ENCODE measurements around the gene CDYL2.

CDYL2 gene

GRCh38 chr16:80705596-80705995 is 98.8 kb downstream of the CDYL2 start:
- DNase-seq (no peak), ATAC-seq (no peak)

DNA sequence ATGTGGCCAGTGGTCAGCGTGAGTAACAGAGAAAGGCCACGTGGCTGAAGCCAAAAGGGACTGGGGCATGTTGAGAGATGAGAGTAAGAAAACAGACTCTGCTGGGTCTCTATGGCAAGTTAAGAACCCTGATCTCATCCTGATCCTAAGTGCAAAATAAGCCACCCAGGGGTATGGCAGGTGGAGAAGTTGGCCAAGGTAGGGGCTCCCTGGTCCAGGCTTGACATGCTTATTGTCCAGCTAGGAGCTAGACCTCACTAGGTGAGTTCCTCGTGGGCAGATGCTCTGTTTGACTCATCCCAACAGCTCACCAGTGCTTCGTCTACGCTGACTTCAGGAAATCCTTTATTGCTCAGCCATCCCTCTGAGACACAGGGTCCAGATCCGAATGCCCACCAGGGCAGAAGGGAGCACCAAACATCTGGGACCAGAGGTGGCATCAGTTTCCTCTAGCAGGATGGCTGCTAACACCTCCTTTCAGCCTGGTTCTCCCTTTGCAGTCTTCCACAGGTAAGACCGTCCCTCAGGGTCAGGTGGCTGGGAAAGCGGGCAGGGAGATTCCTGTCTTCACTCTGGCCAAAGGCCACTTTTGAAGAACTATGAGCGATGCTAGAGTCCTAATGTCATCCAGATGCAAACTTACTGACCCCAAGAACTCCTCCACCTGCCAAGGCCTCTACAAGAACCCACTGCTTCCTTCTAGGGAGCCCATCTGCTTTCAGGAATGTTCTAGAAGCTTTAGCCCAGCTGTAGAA is 99.5 kb downstream of the CDYL2 start:
- DNase-seq = no peak
- no peak for ATAC-seq

GRCh38 chr16:80703131-80704071 is 101.0 kb downstream of the CDYL2 start:
- ATAC-seq = no peak
- DNase-seq = no peak

GRCh38 chr16:80702696-80703095 is 101.7 kb downstream of the CDYL2 start:
- ATAC-seq (no peak), DNase-seq (no peak)

GRCh38 chr16:80700558-80700957 is 103.8 kb downstream of the CDYL2 start:
- ATAC-seq (peak; percentile 23), DNase-seq (no peak)

- no peak for DNase-seq
- ATAC-seq = no peak
Measured at GRCh38 chr16:80695020-80695419, 109.4 kb downstream of the CDYL2 start.

DNA sequence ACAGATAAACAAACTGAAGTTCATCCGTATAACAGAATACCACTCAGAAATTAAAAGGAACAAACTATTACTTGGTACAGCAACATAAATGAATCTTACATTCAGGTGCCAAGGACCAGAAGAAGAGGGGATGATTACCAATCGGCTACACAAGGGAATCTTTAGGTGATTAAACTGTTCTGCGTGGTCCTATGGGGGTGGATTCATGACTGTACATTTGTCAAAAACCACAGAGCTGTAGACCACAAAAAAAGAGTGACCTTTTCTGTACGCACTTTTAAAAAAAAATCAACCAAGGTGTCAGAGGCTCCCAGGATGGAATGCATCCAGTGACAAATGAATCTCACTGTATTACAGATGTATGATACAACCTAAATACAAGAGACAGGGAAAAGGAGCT is 110.8 kb downstream of the CDYL2 start:
- DNase-seq (peak; percentile 35), ATAC-seq (peak; percentile 84)

GRCh38 chr16:80692270-80692669 is 112.1 kb downstream of the CDYL2 start:
- ATAC-seq (no peak), DNase-seq (no peak)

DNA sequence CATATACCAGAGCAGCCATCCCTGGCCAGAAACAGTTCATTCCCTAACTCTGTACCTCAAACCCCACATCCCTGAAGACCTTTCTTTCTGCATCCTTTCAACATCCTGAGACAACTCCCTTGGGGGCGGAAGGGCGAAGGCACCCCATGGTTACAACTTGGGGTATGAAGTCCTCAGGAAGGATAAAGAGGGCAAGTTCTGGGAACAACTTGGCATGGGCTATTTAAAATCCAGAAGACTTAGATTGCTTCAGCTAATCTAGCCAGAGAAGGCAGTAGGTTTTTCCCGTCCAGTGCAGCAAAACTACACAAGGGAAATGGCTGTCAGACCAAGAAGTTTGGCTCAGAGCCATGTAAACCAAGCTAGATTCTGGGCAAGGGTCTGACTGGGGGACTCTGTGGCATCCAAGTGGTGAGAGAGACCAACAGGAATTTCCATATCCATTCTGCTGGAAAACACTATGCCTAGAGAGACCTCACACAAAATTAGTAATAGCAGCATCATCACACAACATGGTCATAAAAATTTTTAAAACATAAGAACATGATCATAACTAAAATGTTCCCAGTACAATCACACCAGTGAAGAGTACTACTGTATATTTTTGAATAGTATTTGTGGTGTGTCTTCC is 113.2 kb downstream of the CDYL2 start:
- DNase-seq (no peak), ATAC-seq (no peak)

DNA sequence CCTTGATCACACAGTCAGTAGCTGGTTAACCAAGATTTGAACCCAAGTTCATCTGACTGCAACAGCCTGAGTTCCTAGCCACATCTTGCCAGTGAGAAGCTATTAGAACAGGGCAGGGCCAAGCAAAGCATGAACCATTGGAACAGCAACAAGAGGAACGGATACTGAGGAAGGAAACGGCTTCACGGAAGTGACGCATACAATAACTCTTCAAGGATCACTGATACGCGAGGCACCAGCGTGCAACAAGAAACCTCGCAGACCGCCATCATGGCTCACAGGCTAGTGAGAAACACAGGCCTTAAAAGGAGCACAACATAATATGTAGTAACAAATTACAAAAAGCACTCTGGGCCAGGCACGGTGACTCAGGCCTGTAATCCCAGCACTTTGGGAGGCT is 114.9 kb downstream of the CDYL2 start:
- ATAC-seq = no peak
- DNase-seq = no peak

GRCh38 chr16:80687606-80688005 is 116.8 kb downstream of the CDYL2 start:
- DNase-seq (no peak), ATAC-seq (no peak)

DNA sequence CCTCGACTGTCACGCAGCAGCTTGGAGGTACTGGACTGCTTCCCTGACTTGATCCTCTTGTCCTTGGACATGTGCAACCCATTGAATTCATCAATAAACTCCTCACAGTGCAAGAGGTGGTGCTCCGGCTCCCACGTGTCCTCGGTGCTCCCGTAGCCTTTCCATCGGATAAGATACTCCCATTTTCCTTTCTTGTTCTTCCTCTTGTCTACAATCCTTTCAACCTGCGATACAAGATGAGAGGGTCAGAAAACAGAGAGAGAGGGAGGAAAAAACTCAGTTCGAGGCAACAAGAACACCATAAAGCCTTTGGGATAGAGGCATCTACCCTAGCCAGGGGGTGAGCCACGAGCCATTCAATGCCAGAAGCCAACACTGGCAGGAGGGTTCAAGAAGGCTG is 119.5 kb downstream of the CDYL2 start:
- ATAC-seq (no peak), DNase-seq (no peak)

- ATAC-seq (no peak), DNase-seq (no peak)
Measured at GRCh38 chr16:80684136-80684765, 120.1 kb downstream of the CDYL2 start.

DNA sequence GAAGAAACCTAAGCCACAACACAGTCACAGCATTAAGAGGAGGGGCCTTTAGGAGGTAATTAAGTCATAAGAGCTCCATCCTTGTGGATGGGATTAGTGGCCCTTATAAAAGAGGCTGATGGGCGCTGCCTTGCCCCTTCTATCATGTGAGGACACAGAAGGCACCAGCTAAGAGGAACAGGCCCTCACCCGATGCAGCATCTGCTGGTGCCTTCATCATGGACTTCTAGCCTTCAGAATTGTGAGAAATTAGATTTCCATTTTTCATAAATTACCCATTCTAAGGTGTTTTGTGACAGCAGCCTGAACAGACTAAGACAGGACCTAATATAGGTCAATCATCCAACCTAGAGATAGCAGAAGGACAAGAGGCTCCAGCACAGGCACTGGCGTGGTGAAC is 120.8 kb downstream of the CDYL2 start:
- no peak for ATAC-seq

GRCh38 chr16:80682421-80683070 is 121.9 kb downstream of the CDYL2 start:
- DNase-seq = no peak
- no peak for ATAC-seq

More for the DNA sequence above, 120.8 kb downstream of the CDYL2 start:
- DNase-seq = no peak

GRCh38 chr16:80681436-80681835 is 123.0 kb downstream of the CDYL2 start:
- DNase-seq = no peak
- no peak for ATAC-seq

GRCh38 chr16:80680839-80681238 is 123.6 kb downstream of the CDYL2 start:
- DNase-seq = no peak
- ATAC-seq = no peak

DNA sequence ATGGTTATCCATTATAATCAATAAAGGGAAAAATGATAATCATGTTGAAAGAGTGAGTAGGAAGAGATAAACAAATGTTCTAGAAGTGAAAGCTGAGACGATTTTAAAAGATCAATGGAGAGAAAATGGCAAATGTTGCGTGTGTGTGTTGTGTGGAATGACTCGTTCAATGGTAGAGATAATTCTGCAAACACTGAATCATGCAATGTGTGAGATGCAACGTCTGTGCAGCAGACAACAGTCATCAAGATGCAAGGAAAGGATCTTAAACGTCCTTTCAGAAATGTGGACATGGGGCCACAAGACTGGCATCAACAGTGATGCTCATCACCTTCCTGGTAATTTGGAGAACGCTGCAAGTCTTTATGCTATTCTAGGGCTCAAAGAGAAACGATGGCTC is 124.4 kb downstream of the CDYL2 start:
- ATAC-seq = no peak
- DNase-seq = no peak

DNA sequence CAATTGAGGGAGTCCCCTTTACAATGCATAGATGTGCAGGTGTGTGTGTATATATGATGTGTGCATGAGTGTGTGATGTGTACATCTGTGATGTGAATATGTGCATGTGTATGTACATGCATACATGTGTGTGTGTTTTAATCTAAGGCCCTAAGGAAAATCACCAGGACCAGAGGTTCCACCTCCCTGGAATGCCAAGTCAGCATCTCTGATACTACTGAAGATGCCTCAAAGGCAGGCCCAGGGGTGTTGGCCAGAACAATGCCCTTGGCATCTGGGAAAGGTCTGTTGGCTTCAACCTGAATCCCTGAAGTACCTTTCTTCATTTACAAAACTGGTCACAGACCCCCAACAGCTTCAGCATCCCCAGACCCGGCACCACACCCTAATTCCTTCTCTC is 129.5 kb downstream of the CDYL2 start:
- no peak for ATAC-seq
- DNase-seq = no peak

DNA sequence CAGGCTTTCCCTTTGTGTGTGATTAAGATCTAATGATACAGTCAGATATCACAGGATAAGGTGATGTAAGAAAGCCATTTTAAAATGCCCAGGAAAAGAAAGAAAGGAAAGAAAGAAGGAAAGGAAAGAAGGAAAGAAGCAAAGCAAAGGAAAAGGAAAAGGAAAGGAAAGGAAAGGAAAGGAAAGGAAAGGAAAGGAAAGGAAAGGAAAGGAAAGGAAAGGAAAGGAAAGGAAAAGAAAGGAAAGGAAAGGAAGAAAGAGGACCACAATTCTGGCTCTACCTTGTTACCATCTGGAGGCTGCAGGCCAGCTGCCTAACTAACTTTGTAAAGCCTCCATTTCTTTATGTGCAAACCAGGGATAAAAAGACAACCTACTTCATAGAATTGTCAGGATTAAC is 132.0 kb downstream of the CDYL2 start:
- DNase-seq = no peak
- ATAC-seq = no peak

GRCh38 chr16:80671281-80671849 is 133.0 kb downstream of the CDYL2 start:
- DNase-seq = no peak
- ATAC-seq = no peak
